Measurements from ENCODE around the gene PDE6H.

DNA sequence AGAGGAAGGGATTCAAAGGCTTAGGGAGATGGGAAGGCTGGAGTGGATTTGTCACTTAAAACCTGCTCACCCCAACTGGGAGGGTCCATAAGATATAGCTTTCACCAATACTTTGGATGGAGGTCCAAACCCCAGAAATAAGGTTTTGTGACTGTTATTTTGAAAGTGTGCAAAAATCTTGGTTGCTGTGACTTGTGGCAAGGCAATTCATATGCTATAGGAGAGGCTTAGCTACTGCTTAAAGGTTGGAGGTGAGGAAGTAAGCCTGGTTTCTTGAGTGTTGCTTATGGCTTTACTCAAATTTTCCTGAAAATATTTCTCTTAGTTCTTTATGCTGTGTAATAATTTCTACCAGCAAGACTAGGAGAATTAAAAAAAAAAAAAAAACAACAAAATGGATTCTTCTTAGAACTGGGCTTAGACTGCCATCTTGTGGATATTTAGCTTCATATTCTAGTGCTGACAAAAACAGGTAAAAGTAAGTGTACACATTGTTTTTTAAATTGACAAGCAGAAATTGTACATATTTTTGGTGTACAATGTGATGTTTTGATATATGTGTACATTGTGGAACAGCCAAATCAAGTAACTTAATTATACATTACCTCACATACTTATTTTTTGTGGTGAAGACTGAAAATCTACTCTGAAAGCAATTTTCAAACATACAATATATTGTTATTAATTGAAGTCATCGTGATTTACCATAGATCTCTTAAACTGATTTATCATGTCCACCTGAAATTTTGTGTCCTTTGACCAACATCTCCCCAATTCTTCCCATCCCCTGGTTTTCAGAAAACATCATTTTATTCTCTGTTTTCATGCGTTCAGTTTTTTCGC lies 23.0 kb downstream of the PDE6H start:
- TF ChIP-seq, protein P1, sequence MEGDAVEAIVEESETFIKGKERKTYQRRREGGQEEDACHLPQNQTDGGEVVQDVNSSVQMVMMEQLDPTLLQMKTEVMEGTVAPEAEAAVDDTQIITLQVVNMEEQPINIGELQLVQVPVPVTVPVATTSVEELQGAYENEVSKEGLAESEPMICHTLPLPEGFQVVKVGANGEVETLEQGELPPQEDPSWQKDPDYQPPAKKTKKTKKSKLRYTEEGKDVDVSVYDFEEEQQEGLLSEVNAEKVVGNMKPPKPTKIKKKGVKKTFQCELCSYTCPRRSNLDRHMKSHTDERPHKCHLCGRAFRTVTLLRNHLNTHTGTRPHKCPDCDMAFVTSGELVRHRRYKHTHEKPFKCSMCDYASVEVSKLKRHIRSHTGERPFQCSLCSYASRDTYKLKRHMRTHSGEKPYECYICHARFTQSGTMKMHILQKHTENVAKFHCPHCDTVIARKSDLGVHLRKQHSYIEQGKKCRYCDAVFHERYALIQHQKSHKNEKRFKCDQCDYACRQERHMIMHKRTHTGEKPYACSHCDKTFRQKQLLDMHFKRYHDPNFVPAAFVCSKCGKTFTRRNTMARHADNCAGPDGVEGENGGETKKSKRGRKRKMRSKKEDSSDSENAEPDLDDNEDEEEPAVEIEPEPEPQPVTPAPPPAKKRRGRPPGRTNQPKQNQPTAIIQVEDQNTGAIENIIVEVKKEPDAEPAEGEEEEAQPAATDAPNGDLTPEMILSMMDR (IDR thresholded peaks at IDR 0.05; ENCODE audit: low read length): peak; percentile 67
- no peak for TF ChIP-seq EZH2phosphoT487 (IDR thresholded peaks at IDR 0.05; ENCODE audit: low read length)

Data from MM.1S (cell line).